GM12875 (cell line): ENCODE results near the gene HOGA1.

Source experiments
- H3K4me3 ChIP-seq: one replicate; pipeline ENCODE4 v1.5.1; 2011; ENCODE audit warnings: low read depth, low read length, control low read depth
- CTCF ChIP-seq: IDR thresholded peaks from 2 replicates; pipeline ENCODE4 v1.5.1; 2011; ENCODE audit warnings: low read depth, mild to moderate bottlenecking, control low read depth, inconsistent platforms, low read length, moderate library complexity, borderline replicate concordance; ENCODE audit not compliant: insufficient read depth

Gene HOGA1

DNA sequence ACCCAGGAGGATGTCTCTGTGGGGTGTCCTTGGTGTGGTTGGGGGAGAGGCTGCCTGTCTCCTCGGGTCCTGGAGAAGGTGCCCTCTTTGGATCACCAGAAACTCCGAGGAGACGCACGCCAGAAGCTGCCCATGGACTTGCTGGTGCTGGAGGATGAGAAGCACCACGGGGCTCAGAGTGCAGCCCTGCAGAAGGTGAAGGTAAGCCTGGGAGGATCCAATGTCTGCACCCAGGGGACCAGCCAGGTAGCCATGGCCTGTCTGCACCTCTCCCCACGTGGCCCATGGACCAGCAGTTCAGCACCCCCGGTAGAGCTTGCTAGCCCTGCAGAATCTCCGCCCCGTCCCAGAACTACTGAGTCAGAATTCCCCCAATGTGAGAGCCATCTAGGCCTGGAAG, 6.5 kb upstream of the HOGA1 start:
- no peak overlapping the region for H3K4me3 ChIP-seq
- TF ChIP-seq CTCF = no peak

- no peak for TF ChIP-seq CTCF
- no peak overlapping the region for H3K4me3 ChIP-seq
Measured at GRCh38 chr10:97578171-97578844, 5.9 kb upstream of the HOGA1 start.

- H3K4me3 ChIP-seq = no peak overlapping the region
- no peak for TF ChIP-seq CTCF
Measured at GRCh38 chr10:97580421-97581367, 3.5 kb upstream of the HOGA1 start.

DNA sequence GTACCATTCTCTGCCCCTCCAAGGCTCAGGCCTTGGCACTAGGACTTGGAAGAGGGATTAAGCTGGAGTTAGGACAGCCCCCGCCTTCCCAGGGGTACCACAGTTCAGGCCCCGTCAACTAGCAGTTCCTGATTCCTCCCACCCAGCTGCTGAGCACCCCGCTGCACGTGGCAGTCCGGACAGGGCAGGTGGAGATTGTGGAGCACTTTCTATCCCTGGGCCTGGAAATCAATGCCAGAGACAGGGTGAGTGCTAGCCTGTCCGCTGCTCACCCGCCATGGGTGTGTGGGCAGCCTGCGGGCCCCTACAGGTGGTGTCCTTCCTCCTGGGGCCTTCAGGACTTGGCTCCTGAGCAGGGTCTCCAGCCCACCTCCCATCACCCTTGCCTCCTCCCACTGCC, 2.0 kb upstream of the HOGA1 start:
- no peak overlapping the region for H3K4me3 ChIP-seq
- TF ChIP-seq CTCF = no peak

- H3K4me3 ChIP-seq = no peak overlapping the region
- TF ChIP-seq CTCF = no peak
Measured at GRCh38 chr10:97583476-97583875, 713 bp upstream of the HOGA1 start.

- H3K4me3 ChIP-seq = no peak overlapping the region
- no peak for TF ChIP-seq CTCF
Measured at GRCh38 chr10:97584798-97585438, 729 bp downstream of the HOGA1 start.
